Brain microvascular endothelial cell (primary cell): Measurements from ENCODE around the gene ZBTB34.

ENCODE experiments used
- DNase-seq: peaks from one replicate; pipeline ENCODE4 v3.0.0-alpha.2; 2020
- H3K27ac ChIP-seq: fragments of 250-450 bp; sonication (Bioruptor Pico); 2 replicates; pipeline ENCODE4 v1.5.1; 2020; ENCODE audit warnings: mild to moderate bottlenecking, moderate library complexity
- H3K27me3 ChIP-seq: fragments of 250-450 bp; sonication (Bioruptor Pico); replicated peaks from 2 replicates; pipeline ENCODE4 v1.5.1; 2020; ENCODE audit warnings: mild to moderate bottlenecking
- H3K36me3 ChIP-seq: fragments of 250-450 bp; sonication (Bioruptor Pico); replicated peaks from 2 replicates; pipeline ENCODE4 v1.5.1; 2020; ENCODE audit warnings: mild to moderate bottlenecking
- H3K4me3 ChIP-seq: 2 replicates; pipeline ENCODE4 v1.5.1; 2011; ENCODE audit warnings: low read depth, mild to moderate bottlenecking, control low read depth, low read length, moderate library complexity
- in situ Hi-C: cut with HindIII; loops from 2 replicates; pipeline ENCODE4 v1.10.0; 2017; ENCODE audit warnings: low sequenced_read_pairs, low pct_ligation_motif_present
- TF ChIP-seq, protein P1 (sequence below): IDR thresholded peaks from 2 replicates; pipeline ENCODE4 v1.5.1; 2011; ENCODE audit warnings: low read depth, mild to moderate bottlenecking, moderate library complexity, low read length, control low read depth, inconsistent platforms; ENCODE audit errors: missing control alignments

ZBTB34 gene

DNA sequence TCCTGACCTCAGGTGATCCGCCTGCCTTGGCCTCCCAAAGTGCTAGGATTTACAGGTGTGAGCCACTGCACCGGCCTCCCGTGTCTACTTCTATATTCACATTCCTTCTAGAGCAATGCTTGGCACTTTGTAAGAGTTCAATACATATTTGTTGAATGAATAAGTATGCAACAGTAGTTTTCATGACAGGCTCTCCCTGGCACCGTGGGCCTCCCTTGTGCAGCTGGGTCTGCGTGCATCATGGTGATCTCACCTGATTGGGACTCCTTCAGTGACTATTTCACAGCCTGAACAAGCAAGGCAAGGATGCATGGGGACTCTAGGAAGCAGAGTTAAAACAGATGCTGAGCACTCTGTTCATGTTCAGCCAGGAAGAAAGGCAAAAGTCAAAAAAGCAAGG, 6.8 kb upstream of the ZBTB34 start:
- Histone ChIP-seq H3K36me3 (no peaks in the 10 kb centered on the region), H3K27ac (peak overlapping the region; percentile 30), H3K4me3 (no peak overlapping the region), H3K27me3 (peaks cover 4% of the 10 kb centered on the region)
- in situ Hi-C loops: no loop called here
- TF ChIP-seq, protein P1, sequence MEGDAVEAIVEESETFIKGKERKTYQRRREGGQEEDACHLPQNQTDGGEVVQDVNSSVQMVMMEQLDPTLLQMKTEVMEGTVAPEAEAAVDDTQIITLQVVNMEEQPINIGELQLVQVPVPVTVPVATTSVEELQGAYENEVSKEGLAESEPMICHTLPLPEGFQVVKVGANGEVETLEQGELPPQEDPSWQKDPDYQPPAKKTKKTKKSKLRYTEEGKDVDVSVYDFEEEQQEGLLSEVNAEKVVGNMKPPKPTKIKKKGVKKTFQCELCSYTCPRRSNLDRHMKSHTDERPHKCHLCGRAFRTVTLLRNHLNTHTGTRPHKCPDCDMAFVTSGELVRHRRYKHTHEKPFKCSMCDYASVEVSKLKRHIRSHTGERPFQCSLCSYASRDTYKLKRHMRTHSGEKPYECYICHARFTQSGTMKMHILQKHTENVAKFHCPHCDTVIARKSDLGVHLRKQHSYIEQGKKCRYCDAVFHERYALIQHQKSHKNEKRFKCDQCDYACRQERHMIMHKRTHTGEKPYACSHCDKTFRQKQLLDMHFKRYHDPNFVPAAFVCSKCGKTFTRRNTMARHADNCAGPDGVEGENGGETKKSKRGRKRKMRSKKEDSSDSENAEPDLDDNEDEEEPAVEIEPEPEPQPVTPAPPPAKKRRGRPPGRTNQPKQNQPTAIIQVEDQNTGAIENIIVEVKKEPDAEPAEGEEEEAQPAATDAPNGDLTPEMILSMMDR: no peak
- DNase-seq: peak; percentile 74

DNA sequence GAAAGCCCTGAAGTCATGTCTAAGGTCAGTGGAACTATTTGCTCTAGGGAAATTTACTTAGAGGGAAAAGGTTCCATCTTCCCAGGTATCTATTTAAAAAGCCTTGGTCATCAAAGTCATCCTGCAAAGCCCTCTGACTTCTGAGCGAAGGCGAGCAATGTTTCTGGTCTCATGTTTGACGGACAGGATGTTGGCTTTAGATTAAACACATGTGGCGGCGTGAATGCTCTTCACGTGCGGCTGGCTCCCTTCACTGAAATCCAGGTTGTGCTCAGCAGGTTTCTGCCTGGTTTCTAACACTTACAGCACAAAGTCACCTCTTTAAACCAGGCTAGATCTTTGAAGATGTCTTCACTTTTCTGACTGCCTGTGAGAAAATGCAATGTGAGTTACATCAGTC, 5.7 kb upstream of the ZBTB34 start:
- Histone ChIP-seq H3K27me3 (peaks cover 4% of the 10 kb centered on the region), H3K4me3 (no peak overlapping the region), H3K27ac (no peak overlapping the region), H3K36me3 (no peaks in the 10 kb centered on the region)
- TF ChIP-seq, protein P1: no peak
- in situ Hi-C loops: no loop called here
- no peak for DNase-seq

DNA sequence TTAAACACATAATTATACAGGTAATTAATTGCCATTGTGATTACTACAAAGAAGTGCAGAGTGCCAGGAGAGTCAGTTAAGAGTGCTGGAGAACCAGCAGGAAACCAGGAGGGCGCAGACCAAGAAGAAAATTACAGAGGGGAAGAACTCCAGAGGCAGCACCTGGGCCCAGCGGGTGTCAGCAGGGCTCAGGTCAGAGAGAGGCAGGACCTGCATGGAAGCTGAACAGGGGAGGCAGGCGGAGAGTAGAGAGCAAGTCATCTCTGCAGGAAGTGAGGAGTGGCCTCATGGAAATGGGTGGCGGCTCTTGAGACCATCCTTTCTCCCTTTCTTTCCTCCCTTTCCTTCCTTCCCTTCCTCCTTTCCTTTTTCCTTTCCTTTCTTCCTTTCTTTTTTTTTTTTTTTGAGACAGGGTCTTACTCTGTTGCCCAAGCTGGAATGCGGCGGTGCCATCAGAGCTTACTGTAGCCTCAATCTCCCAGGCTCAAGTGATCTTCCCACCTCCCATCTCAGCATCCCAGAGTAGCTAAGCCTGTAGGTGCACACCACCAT, 4.0 kb upstream of the ZBTB34 start:
- H3K36me3 ChIP-seq: no peaks in the 10 kb centered on the region
- in situ Hi-C loops: no loop called here
- no peak overlapping the region for H3K27ac ChIP-seq
- peaks cover 4% of the 10 kb centered on the region for H3K27me3 ChIP-seq
- TF ChIP-seq, protein P1: no peak
- no peak overlapping the region for H3K4me3 ChIP-seq
- DNase-seq: no peak

DNA sequence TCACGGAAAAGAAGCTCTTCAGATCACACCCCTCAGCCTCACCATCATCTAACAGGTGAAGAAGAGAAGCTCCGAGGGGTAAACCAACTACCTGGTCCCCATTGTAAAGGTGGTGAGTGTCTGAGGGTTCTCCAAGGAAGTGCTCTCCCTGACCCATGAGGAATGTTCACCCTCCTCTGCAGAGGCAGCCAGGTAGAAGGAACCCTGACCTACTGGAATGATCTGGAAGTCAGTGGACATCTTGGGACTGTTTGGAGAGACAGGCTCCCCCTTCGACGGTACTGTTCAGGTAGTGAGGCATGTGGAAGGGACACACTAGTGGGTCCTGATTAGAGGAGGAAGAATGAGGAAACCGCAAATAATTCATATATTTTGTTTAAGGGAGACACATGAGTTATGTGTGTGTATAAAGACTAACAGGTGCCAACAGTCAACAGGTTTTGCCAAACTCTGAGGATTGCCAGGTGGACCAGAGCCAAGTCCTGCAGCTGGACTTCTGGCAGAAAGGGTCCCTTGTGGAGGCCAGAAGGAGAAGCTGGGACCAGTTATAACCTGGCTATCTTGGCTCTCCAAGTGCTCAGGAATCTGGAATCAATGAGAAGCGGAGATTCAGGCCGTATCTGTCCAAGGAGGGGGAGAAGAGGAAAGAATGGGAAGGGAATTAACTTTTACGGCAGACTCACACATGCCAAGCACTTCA, 3.0 kb upstream of the ZBTB34 start:
- Histone ChIP-seq H3K27me3 (peaks cover 1% of the 10 kb centered on the region), H3K36me3 (no peaks in the 10 kb centered on the region), H3K27ac (no peak overlapping the region), H3K4me3 (no peak overlapping the region)
- in situ Hi-C loops: no loop called here
- TF ChIP-seq, protein P1: no peak
- DNase-seq: no peak

DNA sequence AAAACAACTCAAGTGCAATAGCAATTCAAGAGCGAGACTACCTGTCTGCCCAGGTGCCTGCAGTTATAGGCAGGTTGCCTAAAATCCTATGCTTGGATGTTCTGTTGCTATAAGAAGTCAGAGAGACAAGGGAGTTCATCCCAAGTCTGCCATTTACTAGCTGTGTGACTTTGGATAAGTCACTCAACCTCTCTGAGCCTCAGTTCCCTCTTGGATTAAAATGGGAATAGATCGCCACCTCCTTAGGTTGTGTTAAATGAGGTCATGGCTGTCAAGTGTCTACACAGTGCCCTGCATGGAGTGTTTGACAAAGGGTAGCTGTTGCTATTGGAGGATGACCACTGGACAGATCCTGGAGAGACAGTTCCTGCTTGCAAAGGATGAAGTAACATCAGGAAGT, 1.3 kb upstream of the ZBTB34 start:
- Histone ChIP-seq H3K4me3 (no peak overlapping the region), H3K36me3 (peaks cover 4% of the 10 kb centered on the region), H3K27me3 (no peaks in the 10 kb centered on the region), H3K27ac (no peak overlapping the region)
- in situ Hi-C loops: no loop called here
- no peak for DNase-seq
- TF ChIP-seq, protein P1: no peak
